ENCODE results near the gene NGEF.

- TF ChIP-seq CTCF (IDR thresholded peaks at IDR 0.05): no peak
- TF ChIP-seq POLR2AphosphoS5 (IDR thresholded peaks at IDR 0.05): no peak
- no peak for TF ChIP-seq POLR2A (IDR thresholded peaks at IDR 0.05)
Measured at GRCh38 chr2:232950751-232951150, 62.3 kb downstream of the NGEF start.
